ENCODE data around the gene ATG7.

DNA sequence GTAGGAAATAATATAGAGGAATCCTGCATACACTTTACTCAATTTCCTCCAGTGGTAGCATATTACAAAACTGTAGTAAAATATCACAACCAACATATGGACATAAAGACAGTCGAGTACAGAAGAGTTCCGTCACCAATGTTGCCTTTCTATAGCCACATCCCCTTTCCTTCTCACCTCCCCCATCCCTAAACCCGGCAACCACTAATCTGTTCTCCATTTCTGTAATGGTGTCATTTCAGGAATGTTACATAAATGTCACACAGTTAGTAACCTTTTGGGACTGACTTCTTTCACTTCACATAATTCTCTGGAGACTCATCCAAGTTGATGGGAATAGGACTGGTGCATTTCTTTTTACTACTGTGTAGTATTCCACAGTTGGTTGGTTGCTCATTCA lies 41.4 kb upstream of the ATG7 start:
- TF ChIP-seq CTCF (IDR thresholded peaks at IDR 0.05; ENCODE audit: low read depth, low read length, poor library complexity, severe bottlenecking) (no peak), EZH2phosphoT487 (IDR thresholded peaks at IDR 0.05; ENCODE audit: borderline replicate concordance, low read length) (no peak)

Measured in DOHH2 (cell line).